Measurements from ENCODE around the gene RELT. TPM values are rescaled to one million over a fixed set of nuclear protein-coding genes. Genes with fewer than 3 reads are reported as not detected.

The RELT gene
- total RNA-seq, 1 donor from 2014 or later, result 15.2 TPM

DNA sequence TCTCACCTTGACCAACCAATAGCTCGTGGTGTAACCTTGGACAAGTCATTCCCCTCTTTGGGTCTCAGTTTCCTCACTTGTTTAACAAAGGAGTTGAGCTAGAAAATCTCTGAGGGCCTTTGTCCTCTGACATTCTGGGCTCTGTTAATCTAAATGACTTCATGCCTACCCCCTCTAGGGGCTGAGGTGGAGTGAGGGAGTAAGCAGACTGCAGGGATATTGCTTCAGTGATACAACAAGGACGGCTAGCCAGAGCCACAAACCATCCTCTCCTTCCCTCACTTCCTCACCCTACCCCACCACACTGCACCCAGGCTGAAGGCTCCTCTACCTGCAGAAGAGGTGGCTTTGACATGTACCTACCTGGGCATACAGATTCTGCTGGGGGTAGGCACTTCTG, 34.8 kb downstream of the RELT start:
- Mint-ChIP-seq H3K27ac (ENCODE audit: unreplicated experiment) (no peak overlapping the region), H3K4me1 (ENCODE audit: unreplicated experiment) (peaks cover 3% of the 10 kb centered on the region), H3K36me3 (ENCODE audit: low read depth, unreplicated experiment) (peaks cover 30% of the 10 kb centered on the region), H3K9me3 (ENCODE audit: unreplicated experiment) (no peaks in the 10 kb centered on the region), H3K4me3 (ENCODE audit: unreplicated experiment) (no peak overlapping the region), H3K27me3 (ENCODE audit: unreplicated experiment) (peaks cover 4% of the 10 kb centered on the region)
- DNase-seq (ENCODE audit: low spot score), result no peak
- TF ChIP-seq, protein P1, sequence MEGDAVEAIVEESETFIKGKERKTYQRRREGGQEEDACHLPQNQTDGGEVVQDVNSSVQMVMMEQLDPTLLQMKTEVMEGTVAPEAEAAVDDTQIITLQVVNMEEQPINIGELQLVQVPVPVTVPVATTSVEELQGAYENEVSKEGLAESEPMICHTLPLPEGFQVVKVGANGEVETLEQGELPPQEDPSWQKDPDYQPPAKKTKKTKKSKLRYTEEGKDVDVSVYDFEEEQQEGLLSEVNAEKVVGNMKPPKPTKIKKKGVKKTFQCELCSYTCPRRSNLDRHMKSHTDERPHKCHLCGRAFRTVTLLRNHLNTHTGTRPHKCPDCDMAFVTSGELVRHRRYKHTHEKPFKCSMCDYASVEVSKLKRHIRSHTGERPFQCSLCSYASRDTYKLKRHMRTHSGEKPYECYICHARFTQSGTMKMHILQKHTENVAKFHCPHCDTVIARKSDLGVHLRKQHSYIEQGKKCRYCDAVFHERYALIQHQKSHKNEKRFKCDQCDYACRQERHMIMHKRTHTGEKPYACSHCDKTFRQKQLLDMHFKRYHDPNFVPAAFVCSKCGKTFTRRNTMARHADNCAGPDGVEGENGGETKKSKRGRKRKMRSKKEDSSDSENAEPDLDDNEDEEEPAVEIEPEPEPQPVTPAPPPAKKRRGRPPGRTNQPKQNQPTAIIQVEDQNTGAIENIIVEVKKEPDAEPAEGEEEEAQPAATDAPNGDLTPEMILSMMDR (IDR thresholded peaks at IDR 0.05; ENCODE audit: unreplicated experiment), result no peak

DNA sequence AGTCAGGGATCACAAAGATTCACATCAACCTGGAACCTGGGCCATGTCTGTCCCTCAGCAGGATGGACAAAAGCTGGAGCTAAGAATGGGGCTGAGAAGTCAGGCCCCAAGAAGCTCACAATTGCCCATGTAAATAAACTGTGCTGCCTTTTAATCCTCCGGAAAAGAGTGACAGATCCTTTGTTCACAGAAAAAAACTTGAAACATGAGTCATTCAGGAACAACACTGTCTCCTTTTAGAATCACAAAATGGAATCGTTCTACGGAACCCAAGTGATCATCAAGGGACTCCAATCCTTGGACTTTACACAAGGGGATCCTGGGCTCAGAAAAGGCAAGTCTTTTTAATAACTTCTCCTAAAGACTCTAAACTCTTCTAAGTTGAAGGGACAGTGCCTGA, 36.1 kb downstream of the RELT start:
- peaks cover 34% of the 10 kb centered on the region for H3K36me3 Mint-ChIP-seq (ENCODE audit: low read depth, unreplicated experiment)
- no peak overlapping the region for H3K27ac Mint-ChIP-seq (ENCODE audit: unreplicated experiment)
- no peaks in the 10 kb centered on the region for H3K9me3 Mint-ChIP-seq (ENCODE audit: unreplicated experiment)
- H3K4me1 Mint-ChIP-seq (ENCODE audit: unreplicated experiment), result peaks cover 3% of the 10 kb centered on the region
- H3K4me3 Mint-ChIP-seq (ENCODE audit: unreplicated experiment), result no peak overlapping the region
- TF ChIP-seq, protein P1 (IDR thresholded peaks at IDR 0.05; ENCODE audit: unreplicated experiment), result no peak
- DNase-seq (ENCODE audit: low spot score), result no peak
- peaks cover 4% of the 10 kb centered on the region for H3K27me3 Mint-ChIP-seq (ENCODE audit: unreplicated experiment)

DNA sequence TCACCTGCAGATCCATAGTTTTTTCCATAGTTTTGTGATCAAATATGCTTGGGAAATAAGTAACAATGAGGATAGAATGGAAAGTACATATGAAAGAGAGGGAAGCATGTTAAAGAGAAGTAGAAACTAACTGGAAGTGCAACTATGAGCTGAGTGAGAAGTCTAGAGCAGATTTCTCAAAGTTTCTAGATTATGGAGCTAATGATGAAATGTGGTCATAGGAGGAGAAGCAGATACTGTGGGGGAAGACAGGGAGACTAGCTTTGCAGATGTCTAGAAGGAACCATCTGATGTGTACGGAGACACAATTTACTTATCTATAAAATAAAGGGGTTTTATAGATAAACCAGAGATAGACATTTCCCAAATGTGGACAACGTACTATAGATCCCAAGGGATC, 37.1 kb downstream of the RELT start:
- H3K4me1 Mint-ChIP-seq (ENCODE audit: unreplicated experiment), result peaks cover 3% of the 10 kb centered on the region
- TF ChIP-seq, protein P1 (IDR thresholded peaks at IDR 0.05; ENCODE audit: unreplicated experiment), result no peak
- no peak for DNase-seq (ENCODE audit: low spot score)
- H3K27me3 Mint-ChIP-seq (ENCODE audit: unreplicated experiment), result peaks cover 6% of the 10 kb centered on the region
- no peak overlapping the region for H3K4me3 Mint-ChIP-seq (ENCODE audit: unreplicated experiment)
- H3K9me3 Mint-ChIP-seq (ENCODE audit: unreplicated experiment), result no peaks in the 10 kb centered on the region
- H3K36me3 Mint-ChIP-seq (ENCODE audit: low read depth, unreplicated experiment), result peaks cover 37% of the 10 kb centered on the region
- H3K27ac Mint-ChIP-seq (ENCODE audit: unreplicated experiment), result no peak overlapping the region

DNA sequence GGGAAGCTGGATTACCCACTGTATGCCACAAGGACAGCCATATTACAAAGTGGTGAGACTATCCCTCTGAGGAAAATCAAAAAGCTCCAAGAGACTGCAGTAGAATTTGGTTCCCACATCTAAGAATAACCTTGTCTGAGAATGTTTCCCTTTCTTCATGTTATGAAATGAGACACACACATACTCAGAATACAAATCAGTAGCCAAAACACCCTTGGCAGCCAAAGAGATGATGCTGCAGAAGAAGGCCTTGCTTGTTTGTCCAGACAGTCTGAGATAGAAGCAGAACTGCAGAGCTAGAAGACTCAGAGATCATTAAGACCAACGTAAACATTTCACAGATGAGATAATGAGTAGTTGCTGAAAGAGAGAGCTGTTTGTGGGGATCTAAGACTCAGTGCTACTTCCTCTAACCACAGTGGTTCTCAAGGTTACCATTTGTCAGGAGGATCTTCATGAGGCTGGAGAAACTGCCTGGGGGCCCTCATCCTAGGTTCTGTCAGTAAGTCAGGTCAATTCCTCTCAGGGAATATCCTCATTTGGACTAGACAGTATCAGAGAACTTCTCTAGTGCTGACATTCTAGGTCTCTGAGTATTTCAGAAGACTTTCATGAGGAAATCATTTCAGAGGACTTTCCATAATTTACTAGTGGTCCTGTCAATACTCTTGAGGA, 38.9 kb downstream of the RELT start:
- no peak overlapping the region for H3K27ac Mint-ChIP-seq (ENCODE audit: unreplicated experiment)

More for the DNA sequence above, 38.9 kb downstream of the RELT start:
- H3K36me3 Mint-ChIP-seq (ENCODE audit: low read depth, unreplicated experiment), result peaks cover 28% of the 10 kb centered on the region
- H3K4me1 Mint-ChIP-seq (ENCODE audit: unreplicated experiment), result no peaks in the 10 kb centered on the region
- no peak overlapping the region for H3K4me3 Mint-ChIP-seq (ENCODE audit: unreplicated experiment)
- no peaks in the 10 kb centered on the region for H3K9me3 Mint-ChIP-seq (ENCODE audit: unreplicated experiment)
- no peak for DNase-seq (ENCODE audit: low spot score)
- TF ChIP-seq, protein P1 (IDR thresholded peaks at IDR 0.05; ENCODE audit: unreplicated experiment), result no peak
- peaks cover 6% of the 10 kb centered on the region for H3K27me3 Mint-ChIP-seq (ENCODE audit: unreplicated experiment)

All from endothelial cell (in vitro differentiated cells).